CD4-positive, alpha-beta T cell treated with Interleukin-6 at 100 ng/mL for 8 hours (primary cell): Measurements from ENCODE around the gene NSD1.
"Not testable (repeated sequence)": the region's sequence is repeated elsewhere in the genome, so short reads cannot be mapped to it uniquely, and the experiment has no call there.

Experiments used
- DNase-seq: peaks from one replicate; pipeline ENCODE4 v3.0.0-alpha.2; 2020; ENCODE audit warnings: mixed read lengths, low spot score

The NSD1 gene

GRCh38 chr5:177176175-177176711 is 42.7 kb downstream of the NSD1 start:
- no peak for DNase-seq

GRCh38 chr5:177177847-177178437 is 44.4 kb downstream of the NSD1 start:
- DNase-seq = not testable (repeated sequence)

GRCh38 chr5:177178733-177179304 is 45.2 kb downstream of the NSD1 start:
- DNase-seq = no peak

DNA sequence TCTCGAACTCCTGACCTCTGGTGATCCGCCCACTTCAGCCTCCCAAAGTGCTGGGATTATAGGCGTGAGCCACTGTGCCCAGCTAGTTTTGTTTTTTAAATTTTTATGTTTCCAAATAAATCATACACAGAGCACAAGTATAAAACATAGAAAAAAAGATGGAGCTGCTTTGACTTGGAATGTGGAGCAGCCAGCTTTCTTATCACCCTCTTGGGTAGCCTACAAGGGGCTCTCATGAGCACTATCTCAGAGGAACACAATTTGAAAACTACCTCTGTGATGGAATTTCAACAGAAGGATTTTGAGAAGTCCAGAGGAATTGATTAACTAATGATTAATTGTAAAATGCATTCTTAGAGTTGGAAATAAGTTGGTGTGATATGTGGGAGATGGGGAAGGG is 45.9 kb downstream of the NSD1 start:
- no peak for DNase-seq

DNA sequence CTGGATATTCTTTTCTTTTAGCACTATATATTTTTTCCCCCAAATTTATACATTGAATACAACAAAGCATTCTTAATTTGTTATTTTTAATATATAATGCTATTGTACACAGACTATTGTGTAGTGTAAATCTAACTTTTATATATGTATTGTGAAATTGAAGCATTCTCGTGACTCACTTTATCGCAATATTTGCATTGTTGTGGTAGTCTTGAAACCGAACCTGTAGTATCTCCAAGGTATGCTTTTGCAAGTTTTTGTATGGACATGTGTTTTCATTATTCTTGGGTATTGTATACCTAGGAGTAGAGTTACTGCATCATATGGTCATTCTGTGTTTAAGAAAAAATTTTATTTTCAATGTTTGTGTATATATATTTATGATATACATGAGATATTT is 49.6 kb downstream of the NSD1 start:
- no peak for DNase-seq

DNA sequence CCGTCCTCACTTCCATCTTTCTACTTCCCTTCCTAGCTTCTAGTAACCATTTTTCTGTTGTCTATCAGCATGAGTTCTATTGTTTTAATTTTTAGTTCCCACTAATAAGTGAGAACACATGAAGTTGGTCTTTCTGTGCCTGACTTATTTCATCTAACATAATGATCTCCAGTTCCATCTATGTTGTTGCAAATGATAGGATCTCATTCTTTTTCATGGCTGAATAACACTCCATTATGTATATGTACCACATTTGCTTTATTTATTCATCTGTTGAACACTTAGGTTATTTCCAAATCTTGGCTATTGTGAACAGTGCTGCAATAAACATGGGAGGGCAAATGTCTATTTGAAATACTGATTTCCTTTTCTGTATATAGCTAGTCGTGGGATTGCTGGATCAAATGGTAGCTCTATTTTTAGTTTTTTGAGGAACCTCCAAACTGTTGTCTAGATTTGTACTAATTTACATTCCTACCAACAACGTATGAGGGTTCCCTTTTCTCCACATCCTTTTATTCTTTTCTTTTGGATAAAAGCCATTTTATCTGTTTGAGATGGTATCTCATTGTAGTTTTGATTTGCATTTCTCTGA is 50.3 kb downstream of the NSD1 start:
- DNase-seq = no peak

DNA sequence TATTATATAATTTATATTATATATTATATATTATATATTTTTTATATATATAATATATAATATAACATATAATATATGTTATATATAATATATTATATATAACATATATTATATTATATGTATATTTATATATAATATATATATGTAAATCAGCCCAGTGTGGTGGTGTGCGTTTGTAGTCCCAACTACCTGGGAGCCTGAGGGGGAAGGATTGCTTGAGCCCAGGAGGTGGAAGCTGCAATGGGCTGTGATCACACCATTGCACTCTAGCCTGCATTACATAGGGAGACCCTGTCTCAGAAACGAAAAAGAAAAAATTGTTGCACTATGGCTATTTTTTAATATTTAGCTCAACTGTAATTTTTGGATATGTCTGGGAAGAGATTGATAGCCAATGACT is 52.4 kb downstream of the NSD1 start:
- no peak for DNase-seq

- no peak for DNase-seq
These were observed 53.1 kb downstream of the NSD1 start for GRCh38 chr5:177186645-177187044.

DNA sequence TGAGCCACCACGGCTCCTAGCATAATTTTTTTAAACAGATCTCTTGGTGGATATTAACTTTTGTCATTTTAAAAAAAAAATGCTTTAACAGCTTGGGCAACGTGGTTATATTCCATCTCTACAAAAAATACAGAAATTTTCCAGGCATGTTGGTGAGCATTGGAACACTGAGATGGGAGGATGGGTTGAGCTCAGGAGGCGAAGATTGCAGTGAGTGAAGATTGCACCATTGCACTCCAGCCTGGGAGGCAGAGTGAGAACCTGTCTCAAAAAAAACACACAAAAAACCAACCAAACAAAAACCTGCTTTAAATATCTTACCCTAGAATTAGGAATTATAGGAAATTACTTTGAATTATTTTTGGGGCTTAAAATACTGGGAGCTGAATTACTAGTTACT is 55.2 kb downstream of the NSD1 start:
- DNase-seq = no peak

DNA sequence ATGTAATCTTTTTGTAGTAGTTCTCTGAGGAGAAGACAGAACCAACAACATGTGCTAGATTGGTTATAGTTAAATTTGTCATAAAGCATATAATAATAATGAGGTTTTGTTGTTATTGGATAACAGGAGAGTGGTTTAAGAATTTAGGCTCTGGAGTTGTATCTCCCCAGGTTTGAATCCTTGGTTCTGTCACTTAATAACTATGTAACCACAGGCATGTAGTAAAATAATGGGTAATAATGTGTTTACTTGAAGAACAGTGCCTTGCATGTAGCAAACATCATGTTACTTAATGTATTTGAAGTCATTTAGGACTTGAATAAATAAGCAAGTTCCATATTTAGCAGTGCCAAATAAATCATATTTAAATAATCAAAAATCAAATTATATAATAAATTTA is 55.8 kb downstream of the NSD1 start:
- DNase-seq = no peak

DNA sequence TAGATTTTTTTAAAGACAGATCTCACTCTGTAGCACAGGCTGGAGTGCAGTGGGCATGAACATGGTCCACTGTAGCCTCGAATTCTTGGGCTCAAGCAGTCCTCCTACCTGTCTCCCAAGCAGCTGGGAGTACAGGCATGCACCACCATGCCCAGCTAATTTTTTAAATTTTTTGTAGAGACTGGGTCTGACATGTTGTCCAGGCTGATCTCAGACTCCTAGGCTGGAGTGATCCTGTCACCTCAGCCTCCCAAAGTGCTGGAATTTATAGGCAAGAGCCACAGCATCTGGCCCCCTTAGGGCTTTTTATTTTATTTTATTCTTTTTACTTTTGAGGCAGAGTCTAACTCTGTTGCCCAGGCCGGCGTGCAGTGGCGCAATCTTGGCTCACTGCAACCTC is 56.4 kb downstream of the NSD1 start:
- no peak for DNase-seq

- DNase-seq = no peak
These were observed 60.7 kb downstream of the NSD1 start for GRCh38 chr5:177194268-177194667.

- no peak for DNase-seq
These were observed 61.9 kb downstream of the NSD1 start for GRCh38 chr5:177195307-177195952.

DNA sequence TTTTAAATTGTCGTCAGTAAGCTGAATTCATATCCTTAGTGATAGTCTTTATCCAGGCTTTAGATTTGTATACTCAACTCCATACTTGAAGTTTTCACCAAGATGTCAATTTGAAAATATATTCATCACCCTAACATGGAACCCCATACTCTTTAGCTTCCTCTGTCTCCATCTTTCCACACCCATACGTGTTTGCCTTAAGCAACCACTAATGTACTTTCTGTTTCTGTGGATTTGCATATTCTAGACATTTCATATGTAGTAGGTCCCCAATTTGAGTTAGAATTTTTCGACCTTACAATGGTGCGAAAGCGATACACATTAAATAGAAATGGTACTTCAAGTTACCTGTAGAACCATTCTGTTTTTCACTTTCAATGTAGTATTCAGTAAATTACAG is 65.2 kb downstream of the NSD1 start:
- no peak for DNase-seq

- no peak for DNase-seq
These were observed 70.7 kb downstream of the NSD1 start for GRCh38 chr5:177204281-177204680.

GRCh38 chr5:177209610-177210009 is 76.0 kb downstream of the NSD1 start:
- DNase-seq = no peak

DNA sequence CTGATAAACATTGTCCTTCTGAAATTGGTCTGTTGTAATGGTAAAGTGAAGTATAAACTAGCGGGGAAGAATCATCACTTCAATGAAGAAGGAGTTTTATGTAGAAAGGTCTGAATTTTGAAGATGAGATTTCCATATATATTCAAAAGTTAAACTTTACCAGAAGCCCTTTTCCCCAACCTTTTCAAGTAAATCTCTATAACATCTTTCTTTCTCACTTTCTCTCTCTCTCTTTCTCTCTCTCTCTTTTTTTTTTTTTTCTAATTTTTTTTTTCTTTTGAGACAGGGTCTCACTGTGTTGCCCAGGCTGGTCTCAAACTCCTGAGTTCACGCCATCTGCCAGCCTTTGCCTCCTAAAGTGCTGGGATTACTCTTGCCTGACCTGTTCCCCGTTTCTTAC is 78.7 kb downstream of the NSD1 start:
- DNase-seq = no peak

DNA sequence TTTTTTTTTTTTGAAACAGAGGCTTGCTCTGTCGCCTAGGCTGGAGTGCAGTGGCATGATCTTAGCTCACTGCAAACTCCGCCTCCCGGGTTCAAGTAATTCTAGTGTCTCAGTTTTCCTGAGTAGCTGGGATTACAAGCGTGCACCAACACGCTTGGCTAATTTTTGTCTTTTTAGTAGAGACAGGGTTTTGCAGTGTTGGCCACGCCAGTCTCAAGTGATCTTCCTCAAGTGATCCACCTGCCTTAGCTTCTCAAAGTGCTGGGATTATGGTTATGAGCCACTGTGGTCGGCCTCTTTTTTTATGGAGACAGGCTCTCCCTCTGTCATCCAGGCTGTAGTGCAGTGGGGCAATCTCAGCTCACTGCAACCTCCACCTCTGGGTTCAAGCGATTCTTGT is 87.0 kb downstream of the NSD1 start:
- DNase-seq = no peak

GRCh38 chr5:177222269-177222668 is 88.7 kb downstream of the NSD1 start:
- no peak for DNase-seq

DNA sequence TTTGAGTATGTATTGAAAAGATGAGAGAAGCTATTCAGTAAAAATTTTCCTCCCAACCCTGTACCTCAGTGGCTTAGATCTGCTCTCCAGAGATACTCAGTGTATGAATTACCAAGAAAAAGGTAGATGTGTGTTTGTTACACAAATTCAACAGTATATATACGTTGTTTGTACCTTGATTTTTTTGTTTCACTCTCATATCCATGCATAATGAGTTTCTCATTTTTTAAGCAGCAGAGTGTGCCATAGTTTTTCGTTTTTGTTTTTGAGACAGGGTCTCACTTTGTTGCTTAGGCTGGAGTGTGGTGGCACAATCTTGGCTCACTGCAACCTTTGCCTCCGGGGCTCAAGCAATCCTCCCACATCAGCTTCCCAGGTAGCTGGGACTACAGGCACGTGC is 92.2 kb downstream of the NSD1 start:
- DNase-seq = no peak

- no peak for DNase-seq
These were observed 93.3 kb downstream of the NSD1 start for GRCh38 chr5:177226860-177227259.

GRCh38 chr5:177228751-177229150 is 95.2 kb downstream of the NSD1 start:
- no peak for DNase-seq

DNA sequence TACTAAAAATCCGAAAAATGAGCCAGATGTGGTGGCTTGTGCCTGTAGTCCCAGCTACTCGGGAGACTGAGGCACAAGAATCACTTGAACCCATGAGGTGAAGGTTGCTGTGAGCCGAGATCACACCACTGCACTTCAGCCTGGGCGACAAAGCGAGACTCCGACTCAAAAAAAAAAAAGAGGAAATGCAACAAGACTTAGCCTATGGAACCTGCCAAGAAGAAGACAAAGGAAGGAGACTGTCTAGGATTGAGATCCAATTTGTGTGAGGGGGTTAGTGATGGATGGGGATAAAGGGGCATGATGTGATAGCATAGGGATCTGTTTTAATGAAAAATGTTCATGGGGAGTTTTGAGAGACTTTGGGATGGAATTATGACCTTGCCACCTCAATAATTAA is 97.1 kb downstream of the NSD1 start:
- no peak for DNase-seq
